ENCODE data around the gene KRT3. TPM values are rescaled to one million over a fixed set of nuclear protein-coding genes. Genes with fewer than 3 reads are reported as not detected.

KRT3 gene
- total RNA-seq, 1 donor from 2014 or later, result not detected

DNA sequence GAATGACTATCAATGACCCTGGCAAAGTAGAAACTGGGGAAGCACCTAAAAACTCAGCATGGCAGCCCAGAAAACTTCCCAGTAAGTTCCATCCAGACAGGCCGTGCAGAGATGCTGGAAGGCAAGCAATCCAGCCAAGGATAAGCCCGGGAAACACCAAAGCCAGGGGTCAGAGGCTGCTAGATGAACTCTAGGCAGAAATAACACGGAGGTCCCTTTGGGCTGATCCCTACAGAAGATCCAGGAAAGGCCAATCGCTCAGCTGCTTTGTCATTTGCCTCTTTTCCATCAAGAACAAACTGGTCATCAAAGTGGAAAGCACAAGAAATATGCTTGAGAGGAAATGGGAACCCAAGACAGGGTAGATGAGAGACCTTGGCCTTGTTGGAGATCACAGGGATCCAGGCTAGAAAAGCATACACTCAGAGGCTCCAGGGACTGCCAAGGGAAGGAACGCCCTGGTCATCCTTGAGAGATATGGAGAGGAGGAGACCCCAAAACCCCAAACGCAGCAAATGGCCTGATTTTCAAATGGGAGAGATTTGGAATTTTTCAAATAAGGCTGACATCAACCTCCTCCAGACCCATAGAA, 31.7 kb upstream of the KRT3 start:
- DNase-seq (ENCODE audit: low spot score), result no peak

DNA sequence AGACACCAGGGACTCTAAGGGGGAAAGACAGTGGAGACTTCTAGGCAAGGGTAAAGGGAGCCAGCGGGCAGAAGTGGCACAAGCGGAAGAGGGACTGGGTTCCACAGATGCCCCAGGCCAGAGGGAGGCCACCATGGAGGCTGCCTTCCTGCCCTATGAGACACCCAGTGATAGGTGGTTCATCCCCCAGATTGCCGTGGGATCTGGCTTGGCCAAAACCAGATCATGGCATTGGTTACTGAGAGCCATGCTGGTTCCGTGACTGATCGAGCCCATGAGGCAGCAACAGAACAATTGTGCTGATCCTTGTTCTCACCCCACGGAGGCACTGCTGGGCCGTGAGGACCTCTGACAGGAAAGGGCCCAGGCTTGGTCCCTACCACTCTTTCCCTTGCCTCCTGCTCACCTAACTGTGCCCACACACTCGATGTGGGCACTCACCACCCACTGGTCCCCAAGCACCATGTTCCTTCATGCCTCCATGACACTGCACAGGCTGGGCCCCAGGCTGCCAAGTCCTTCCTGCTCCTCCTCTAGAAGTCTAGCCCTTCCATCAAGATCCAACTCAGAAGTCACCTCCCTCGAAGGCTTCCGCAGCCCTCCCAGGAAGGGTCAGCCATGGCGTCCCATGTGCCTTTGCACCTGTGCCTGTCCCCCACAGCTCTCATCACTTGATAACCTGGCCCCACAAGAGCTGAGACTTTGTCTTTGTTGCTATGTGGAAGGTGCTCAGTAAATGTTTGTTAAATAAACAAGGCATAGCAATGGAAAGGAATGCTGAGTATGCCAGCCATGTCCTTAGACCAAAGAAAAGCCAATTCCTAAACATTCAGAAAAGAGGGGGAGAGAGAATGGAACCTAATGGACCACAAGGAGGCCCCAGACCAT, 30.9 kb upstream of the KRT3 start:
- no peak for DNase-seq (ENCODE audit: low spot score)

DNA sequence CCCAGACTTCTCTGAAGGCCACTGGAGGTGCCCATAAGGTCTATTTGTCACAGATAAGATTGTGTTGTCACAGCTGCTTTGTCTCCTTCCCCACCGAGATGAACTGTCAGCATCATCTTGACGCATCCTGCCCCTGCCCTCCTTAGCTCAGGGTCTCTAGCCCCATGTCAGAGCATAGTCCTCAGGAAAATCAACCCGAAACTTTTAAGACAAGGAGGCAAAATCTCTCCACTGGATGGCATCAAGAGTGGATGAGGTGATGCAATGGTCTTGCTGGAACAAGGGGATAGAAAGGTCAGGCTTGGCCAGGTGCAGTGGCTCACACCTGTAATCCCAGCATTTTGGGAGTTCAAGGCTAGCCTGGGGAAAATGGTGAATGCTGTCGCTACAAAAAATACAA, 30.0 kb upstream of the KRT3 start:
- DNase-seq (ENCODE audit: low spot score), result no peak

DNA sequence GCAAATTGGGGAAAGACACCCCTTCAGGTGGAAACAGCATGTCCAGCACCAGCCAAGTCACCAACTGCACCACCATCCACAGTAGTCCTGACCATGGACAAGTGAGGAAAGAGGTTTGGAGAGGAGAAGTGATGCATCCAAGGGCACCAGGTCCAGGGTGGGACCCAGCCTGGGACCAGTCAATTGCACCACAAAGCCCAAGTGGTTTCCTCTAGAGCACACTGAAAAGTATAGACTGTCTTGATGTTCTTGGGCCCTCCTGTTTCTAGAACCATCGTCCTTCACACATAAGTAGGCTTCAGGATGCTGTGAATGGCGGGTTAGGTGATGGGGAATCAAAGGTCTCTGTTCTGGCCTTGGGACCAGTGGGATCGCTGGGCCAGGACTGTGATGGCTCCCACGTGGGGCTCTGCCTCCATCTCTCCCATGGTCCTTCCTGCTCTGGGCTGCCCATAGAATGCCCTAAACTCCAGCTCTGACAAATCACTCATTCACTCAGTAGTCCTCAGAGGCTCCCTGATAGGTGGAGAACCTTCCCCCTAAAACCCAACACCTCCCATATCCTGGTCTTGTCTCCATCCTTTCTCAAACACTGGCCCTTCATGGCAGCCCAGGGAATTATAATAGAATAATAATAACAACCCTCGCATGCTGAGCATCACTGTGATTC, 29.0 kb upstream of the KRT3 start:
- no peak for DNase-seq (ENCODE audit: low spot score)

DNA sequence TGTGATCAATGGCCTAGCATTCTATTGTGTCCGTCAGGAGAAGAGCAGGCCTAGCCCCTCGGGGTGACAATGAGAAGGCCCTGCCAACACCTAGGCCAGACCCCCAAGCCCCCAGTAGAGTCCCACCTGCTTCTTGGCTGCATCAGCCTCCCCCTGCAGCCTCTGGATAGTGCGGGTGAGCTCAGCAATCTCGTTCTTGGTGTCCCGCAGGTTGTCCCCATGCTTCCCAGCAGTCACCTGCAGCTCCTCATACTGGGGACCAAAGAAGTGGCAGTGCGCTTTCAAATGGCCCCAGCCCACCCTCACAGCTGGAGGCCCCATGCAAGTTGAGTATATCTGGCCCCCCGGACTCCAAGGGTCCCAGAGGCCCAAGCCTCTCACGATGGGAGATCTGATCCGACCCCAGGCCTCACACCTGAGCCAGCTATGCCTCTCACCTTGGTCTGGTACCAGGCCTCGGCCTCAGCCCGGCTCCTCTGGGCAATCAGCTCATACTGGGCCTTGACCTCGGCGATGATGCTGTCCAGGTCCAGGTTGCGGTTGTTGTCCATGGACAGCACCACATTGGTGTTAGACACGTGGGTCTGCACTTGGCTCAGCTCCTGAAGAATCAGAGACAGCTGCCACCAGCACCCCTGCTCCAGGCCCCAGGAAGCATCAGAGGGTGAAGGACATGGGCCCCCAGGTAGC, 28.0 kb upstream of the KRT3 start:
- no peak for DNase-seq (ENCODE audit: low spot score)

DNA sequence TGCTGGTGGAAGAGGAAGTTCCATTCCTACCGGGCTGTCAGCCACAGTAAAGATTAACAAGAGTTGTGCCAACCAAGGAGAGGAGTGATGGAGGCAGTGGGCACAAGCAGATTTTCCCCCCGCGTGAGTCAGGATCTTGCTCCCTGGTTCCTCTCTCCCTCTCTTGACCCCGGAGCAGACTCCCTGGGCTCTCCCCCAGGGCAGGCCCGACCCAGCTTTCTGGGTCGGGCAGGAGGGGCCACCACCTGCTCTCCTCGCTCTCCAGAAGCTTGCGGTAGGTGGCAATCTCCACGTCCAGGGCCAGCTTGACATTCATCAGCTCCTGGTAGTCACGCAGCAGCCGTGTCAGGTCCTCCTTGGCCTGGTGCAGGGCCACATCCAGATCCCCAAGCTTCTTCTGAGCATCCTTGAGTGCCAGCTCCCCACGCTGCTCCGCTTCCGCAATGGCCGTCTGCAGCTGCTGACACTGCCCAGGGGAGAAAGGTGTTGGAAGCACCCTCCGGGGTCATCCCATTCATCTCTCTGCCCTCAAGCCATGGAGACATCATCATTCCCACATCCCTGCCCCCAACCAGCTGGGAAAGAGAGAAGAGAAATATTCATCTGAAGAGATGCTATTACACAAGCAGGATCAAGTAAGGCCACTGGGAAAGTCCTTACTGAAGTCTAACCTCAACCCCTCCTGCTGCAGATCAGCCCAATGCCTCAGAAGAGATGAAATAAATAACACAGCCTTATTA, 27.0 kb upstream of the KRT3 start:
- DNase-seq (ENCODE audit: low spot score), result no peak

DNA sequence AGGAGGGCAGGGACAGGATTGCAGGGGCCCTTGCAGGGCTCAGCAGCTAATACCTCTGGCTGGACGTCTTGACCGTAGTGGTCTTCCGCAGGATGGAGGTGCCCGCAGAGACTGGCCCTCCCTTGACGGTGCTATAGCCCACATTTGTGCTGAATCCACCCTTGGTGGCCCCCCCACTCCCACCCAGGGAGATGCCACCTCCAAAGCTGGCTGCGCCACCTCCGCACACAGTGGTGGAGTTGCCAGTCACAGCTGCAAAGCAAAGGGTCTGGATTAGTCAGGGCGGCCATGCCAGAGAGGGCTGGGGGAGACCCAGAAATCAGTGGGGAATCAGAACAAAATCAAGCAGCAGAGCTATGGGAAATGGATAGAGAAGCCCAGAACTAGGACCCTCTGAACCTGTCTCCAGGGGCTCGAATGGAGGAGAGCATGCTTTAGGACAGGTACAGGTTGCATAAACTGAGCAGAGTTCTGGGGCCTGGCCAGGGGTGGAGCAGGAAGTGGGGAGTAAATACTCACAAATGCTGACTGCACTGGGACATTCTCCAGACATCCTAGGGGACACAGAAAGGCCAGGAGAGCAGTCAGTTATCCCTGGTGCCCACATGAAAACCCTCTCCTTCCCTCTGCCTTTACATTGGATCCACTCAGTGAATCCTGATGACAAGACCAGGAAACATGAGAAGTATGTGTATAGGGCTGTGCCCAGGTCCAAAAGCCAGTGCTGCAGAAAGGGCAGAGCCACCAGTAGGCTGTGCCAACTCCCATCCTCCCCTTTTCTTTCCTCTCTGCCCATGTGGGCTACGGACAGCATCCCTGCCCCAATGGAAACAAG, 26.1 kb upstream of the KRT3 start:
- no peak for DNase-seq (ENCODE audit: low spot score)

DNA sequence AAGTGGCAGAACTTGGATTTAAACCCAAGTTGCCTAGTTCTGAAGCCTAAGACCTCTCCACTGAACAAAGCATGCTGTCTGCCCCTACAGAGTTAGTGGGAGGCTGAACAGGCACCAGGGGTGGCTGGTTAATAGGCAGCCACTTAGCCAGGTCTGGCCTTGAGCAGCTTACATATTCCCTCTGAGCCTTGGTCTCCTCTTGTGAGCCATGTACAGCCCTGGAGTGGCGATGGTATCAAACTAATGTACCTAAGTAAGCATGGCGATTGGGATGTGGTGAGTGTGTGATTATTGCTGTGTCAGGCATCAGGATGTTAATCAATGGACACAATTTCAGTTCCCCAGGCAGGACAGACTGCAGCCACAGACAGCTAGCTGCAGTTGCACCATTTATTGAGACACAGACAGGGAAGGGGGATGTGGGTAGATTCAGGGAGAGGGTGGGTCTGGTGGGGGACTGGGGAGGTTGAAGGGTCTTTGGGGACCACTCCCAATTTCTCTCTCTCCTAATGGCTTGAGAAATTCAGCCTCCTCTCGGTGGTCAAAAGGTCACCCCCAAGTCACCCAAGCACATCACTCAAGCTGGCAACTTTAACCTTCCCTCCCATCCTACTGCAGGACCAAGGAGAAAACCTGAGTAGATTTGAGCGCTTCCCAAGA, 25.3 kb upstream of the KRT3 start:
- no peak for DNase-seq (ENCODE audit: low spot score)

DNA sequence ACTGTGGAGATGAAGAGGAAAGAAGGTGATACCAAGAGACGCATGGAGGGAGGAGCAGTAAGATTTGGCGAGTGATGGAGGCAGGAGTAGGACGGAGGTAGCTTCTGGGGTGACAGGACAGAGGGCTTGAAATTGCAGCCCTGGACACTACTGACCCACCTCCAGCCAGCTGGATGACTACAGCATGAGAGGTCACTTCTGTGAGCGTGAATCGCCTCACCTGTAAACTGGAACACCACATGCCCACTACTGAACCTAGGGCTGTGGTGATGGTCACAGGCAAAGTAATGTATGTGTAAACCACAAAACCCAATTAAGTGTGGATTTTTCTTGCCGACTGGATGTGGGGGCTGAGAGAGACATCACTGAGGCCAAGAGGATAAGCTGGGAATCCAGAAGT, 24.6 kb upstream of the KRT3 start:
- DNase-seq (ENCODE audit: low spot score), result no peak

DNA sequence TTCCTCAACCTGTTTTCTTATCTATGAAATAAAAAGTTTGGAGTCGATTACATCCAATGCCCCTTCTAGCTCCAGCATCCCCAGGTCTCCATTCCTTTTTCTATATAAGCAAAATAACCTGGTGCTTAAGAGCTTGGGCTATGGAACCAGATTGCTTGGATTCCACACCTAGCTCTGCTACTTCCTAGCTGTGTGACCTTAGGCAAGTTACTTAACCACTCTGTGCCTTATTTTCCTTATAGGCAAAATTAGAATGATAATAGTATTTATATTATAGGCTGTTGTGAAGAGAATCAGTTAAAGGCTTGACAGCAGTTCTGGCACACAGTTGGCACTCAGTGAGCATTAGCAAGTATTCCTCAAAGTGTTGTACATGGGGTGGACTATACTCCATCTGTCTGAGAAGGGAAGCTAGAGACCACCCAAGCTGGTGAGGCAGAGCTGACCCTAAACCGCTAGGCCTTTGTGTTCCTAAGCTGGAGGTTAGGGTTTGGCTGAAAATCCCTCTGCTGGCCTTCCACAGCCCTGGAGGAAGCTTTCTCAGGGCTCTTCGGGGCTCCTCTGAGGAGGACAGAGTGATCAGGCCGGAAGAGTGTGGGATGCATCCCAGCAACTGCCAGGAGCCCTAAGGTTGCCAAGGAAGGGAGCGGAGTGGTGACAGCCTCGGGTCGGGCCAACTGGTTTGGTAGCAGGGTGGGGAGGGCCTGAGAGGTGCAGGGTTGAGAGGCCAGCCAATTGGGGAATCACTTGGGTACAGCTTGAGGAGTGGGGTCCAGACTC, 24.0 kb upstream of the KRT3 start:
- no peak for DNase-seq (ENCODE audit: low spot score)

DNA sequence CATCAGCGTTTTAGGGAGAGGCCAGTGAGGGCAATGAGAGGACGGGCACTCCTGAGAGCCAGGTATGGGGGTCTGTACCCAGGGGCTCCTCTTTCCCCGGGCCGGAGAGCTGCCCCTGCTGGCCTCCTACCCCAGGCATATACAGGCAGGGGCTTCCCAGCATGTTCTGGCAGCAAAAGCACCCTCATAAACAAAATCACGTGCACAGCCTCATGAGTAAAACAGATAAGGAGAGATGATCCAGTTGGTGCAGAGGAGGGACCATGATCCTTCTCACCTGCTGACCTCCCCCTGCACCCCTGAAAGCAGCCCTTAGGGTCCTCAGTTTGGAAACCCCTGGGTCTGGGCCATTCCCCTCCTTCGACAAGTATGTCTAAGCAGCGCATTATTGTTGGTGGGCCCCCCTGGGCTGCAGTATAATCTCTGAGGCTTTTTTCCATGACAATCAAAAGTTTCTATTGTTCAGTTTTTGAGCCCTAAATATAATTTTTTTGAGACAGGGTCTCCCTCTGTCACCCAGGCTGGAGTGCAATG, 23.0 kb upstream of the KRT3 start:
- no peak for DNase-seq (ENCODE audit: low spot score)

DNA sequence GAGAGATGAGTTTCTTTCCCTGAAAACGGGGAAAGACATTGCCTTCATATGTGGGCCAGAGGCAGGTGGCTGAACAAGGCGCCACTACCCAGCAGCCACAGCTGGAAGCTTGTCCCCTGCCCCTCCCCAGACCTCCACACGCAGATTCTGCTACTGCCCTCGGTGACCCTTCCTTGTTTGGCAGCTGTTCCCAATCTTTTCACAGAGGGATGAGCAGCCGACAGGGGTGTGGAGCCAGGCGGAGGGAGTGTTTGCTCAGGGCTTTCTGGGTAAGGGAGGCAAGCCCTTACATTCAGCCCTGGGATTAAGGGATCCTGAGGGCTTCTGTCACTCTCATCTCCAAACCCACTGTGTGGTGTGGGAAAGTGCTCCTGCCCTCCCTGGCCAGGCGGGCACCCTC, 22.5 kb upstream of the KRT3 start:
- DNase-seq (ENCODE audit: low spot score), result no peak

DNA sequence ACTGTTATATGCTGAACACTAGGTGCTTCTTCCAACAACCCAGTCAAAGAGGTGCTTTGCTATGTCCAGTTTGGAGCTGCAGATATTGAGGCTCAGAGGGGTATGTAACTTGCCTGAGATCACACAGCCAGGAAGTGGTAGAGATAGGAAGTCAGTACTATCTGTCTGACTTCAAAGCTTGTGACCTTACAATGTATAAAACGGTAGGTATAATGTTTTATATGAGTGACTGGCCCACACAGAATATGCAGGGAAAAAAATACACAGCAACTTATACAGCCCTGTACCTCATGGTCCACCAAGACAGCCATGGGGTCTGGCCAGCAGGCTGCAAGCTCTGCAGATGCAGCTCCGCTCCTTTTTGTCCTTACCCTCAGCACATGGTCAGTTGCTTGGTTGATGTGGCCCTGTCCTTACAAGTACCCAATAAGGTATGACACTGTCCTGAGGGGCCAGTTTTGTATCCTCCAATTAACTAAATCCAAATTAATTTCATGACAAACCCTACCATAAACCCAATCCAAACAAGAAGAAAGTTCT, 21.9 kb upstream of the KRT3 start:
- no peak for DNase-seq (ENCODE audit: low spot score)

DNA sequence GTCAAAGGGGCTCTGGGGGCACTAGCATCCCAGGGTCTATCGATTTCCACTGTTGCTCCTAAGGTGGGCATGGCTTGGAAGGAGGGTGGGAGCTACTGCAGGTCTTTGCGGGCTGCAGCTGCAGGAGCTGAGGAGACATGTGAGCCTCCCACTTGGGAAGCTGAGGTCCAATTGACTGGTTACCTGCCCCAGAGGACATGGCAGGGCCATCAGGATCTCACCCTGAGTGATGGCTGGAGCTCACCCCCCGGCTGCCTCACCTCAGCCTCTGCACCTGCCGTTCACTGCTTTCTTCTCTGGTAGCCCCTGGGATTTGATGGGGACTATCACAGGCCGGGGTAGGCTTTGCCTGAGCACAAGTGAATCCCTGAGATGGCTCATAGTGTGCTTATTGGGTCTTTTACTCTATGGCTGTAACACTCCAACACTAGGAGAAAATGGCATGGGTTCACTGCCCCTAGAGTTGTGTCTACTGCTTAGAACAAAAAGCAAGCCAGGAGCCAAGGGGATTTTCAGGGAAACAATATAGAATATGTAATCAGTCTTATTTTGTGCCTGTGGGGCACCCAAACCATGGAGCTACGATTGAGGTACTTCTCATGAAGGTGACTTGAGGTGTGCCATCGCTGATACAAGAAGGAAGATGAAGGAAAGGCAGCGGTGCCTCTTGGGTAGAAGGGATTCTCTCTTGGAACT, 21.2 kb upstream of the KRT3 start:
- no peak for DNase-seq (ENCODE audit: low spot score)

DNA sequence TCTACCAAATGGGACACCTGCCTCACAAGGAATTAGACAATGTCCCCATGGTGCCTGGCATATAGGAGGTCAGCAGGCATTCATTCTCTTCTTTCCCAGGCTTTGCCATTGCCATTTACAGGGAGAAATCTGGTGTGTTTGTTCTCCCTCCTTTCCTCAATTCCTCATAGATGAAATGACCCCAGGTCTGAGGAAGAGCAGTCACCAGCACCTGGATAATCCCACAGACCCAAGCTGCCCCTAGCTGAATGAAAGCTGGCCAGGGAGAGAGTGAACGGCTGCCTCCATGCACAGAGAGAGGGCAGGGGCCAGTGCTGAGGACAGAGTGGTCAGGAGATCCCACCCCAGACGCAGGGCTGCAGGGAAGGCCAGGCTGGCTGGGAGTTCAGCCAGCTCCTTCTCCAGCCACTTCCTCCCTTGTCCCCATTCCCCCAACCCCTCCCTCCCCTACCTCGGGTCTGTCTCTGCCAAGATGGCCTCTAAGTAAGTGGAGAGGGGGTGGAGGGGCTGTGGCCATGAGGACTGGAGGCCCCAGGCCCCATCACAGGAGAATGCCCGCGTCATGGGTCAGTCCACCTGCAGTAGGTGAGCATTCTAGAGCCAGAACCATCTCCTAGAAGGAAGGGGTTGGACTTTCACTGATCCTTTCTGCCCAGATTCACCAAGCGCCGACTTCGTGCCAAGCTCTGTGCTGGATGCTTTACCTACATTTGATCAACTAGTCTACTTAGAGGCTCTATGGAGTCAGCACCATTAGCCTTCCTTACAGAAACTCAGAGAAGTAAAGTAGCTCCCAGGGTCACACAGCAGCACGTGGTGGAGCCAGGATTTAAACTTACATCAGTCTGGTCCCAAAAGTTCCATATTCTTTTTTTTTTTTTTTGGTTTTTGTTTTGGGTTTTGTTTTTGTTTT, 20.0 kb upstream of the KRT3 start:
- DNase-seq (ENCODE audit: low spot score), result no peak

DNA sequence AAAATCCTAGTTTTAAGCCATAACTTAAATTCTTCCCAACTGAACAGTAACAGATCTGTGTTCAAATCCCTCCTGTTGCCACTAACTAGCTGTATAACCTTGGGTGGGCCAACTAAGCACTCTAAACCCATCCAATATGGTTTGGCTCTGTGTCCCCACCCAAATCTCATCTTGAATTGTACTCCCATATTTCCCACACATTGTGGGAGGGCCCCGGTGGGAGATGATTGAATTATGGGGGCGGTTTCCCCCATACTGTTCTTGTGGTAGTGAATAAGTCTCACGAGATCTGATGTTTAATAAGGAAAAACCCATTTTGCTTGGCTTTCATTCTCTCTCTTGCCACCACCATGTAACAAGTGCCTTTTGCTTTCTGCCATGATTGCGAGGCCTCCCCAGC, 19.2 kb upstream of the KRT3 start:
- DNase-seq (ENCODE audit: low spot score), result no peak

DNA sequence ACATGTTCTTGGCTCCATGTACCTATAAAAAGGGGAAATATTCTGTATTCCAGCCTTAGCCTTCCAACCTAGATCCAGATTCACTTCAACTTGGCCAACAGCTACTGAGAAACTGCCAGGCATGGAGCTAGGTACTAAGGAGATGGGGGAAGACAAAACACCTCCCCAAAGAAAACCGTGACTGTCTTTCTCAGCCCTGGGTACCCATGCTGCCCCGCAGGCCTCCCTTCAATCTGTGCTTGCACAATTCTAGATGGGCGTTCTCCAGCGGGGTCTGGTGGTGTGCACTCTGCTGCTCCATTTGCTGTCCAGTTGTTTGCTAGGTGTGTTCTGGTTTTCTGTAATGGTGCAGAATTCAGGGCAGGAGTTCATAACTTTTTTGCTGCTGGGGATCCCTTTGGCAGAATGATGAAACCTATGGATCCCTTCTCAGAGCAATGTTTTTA, 18.8 kb upstream of the KRT3 start:
- no peak for DNase-seq (ENCODE audit: low spot score)
